OCI-LY1 (cell line): ENCODE data around the gene SH3BP5L.
"Not testable (repeated sequence)": the region's sequence is repeated elsewhere in the genome, so short reads cannot be mapped to it uniquely, and the experiment has no call there.

Source experiments
- H2AFZ ChIP-seq: fragments of 200-600 bp; sonication (generic), shearing (Covaris generic); 2 replicates; pipeline ENCODE4 v1.6.0; 2014; ENCODE audit warnings: antibody characterized with exemption, mild to moderate bottlenecking, low read length
- H3F3A ChIP-seq: fragments of 200-600 bp; sonication (generic), shearing (Covaris generic); 2 replicates; pipeline ENCODE4 v1.6.0; 2014; ENCODE audit warnings: mild to moderate bottlenecking, antibody characterized with exemption, low read length, moderate library complexity; ENCODE audit not compliant: insufficient read depth
- H3K27ac ChIP-seq: fragments of 200-600 bp; sonication (generic); 2 replicates; pipeline ENCODE4 v1.5.1; 2014; ENCODE audit warnings: low read length, mixed run types, mild to moderate bottlenecking, low read depth; ENCODE audit not compliant: poor library complexity, severe bottlenecking
- H3K27me3 ChIP-seq: fragments of 200-600 bp; sonication (generic); 2 replicates; pipeline ENCODE4 v1.6.0; 2014; ENCODE audit warnings: antibody characterized with exemption, mild to moderate bottlenecking, low read length, moderate library complexity; ENCODE audit not compliant: insufficient read depth
- H3K36me3 ChIP-seq: fragments of 200-600 bp; sonication (generic); 2 replicates; pipeline ENCODE4 v1.6.1; 2014; ENCODE audit warnings: mild to moderate bottlenecking, antibody characterized with exemption, low read length, moderate library complexity, mixed read lengths; ENCODE audit not compliant: insufficient read depth
- H3K4me1 ChIP-seq: fragments of 200-600 bp; sonication (generic); 2 replicates; pipeline ENCODE4 v1.5.1; 2014; ENCODE audit warnings: mild to moderate bottlenecking, low read length, moderate library complexity; ENCODE audit not compliant: insufficient read depth, severe bottlenecking
- H3K4me2 ChIP-seq: fragments of 200-600 bp; sonication (generic), shearing (Covaris generic); 2 replicates; pipeline ENCODE4 v1.6.1; 2014; ENCODE audit warnings: low read length
- H3K4me3 ChIP-seq: fragments of 200-600 bp; sonication (generic); 2 replicates; pipeline ENCODE4 v1.5.1; 2014; ENCODE audit warnings: low read length, low read depth, mild to moderate bottlenecking, mixed read lengths; ENCODE audit not compliant: poor library complexity, severe bottlenecking
- H3K79me2 ChIP-seq: fragments of 200-600 bp; shearing (Covaris generic); 2 replicates; pipeline ENCODE4 v1.6.1; 2016; ENCODE audit warnings: mixed run types, low read length, mixed read lengths; ENCODE audit not compliant: insufficient read depth
- H3K9ac ChIP-seq: fragments of 200-600 bp; sonication (generic), shearing (Covaris generic); 2 replicates; pipeline ENCODE4 v1.6.1; 2014; ENCODE audit warnings: mild to moderate bottlenecking, low read length, mixed read lengths
- H3K9me2 ChIP-seq: fragments of 200-600 bp; sonication (generic), shearing (Covaris generic); 2 replicates; pipeline ENCODE4 v1.6.1; 2014; ENCODE audit warnings: low read depth, mild to moderate bottlenecking, low read length, mixed read lengths
- H3K9me3 ChIP-seq: fragments of 200-600 bp; shearing (Covaris generic); 2 replicates; pipeline ENCODE4 v1.6.1; 2014; ENCODE audit warnings: low read length, mixed read lengths
- H4K20me1 ChIP-seq: fragments of 200-600 bp; sonication (generic), shearing (Covaris generic); 2 replicates; pipeline ENCODE4 v1.6.0; 2016; ENCODE audit warnings: mild to moderate bottlenecking, low read length; ENCODE audit not compliant: insufficient read depth
- EZH2 ChIP-seq: fragments of 200-600 bp; sonication (generic), shearing (Covaris generic); IDR thresholded peaks from 2 replicates; pipeline ENCODE4 v1.8.0; 2017; ENCODE audit warnings: borderline replicate concordance, mixed run types, mild to moderate bottlenecking, antibody characterized with exemption, low read length, moderate library complexity, mixed read lengths
- TF ChIP-seq, protein P1 (sequence below): fragments of 200-600 bp; sonication (generic), shearing (Covaris generic); IDR thresholded peaks from 2 replicates; pipeline ENCODE4 v1.5.1; 2017; ENCODE audit warnings: mild to moderate bottlenecking, antibody characterized with exemption, low read length, moderate library complexity, mixed read lengths

Gene SH3BP5L

DNA sequence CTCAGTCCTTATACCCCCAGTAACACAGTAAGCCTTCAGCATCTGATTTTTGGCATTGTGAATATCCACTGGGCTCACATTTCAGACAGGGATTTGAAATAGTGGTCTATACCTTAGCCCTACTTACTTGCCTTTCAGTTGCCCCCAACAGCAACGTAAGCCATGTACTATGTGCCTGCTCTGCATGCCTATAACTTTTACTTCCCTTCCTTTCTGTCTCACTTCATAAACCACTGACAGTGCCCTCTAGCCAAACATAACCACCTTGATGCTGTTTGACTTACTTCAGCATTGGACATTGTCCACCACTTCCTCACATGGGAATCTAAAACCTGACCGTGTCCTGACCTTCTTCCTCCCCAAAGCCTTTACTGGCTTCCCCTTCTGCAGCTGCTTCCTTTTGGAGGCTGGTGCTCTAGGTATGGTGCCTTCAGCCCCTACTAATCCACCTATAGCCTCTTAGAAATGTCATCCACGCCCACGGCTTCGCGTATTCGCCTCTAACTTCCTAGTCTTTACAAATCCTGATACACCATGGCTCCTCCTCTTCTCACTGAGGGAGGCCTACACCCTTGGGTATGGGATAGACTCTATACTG, 8.7 kb upstream of the SH3BP5L start:
- H3K9ac ChIP-seq, result no peak overlapping the region
- H3K9me3 ChIP-seq, result no peaks in the 10 kb centered on the region
- no peaks in the 10 kb centered on the region for H3K36me3 ChIP-seq
- no peak overlapping the region for H3K4me3 ChIP-seq
- H3K4me1 ChIP-seq, result peaks cover 13% of the 10 kb centered on the region
- H3K9me2 ChIP-seq, result no peaks in the 10 kb centered on the region
- H3K27me3 ChIP-seq, result no peaks in the 10 kb centered on the region
- no peaks in the 10 kb centered on the region for H3K79me2 ChIP-seq
- no peaks in the 10 kb centered on the region for H4K20me1 ChIP-seq
- no peak for TF ChIP-seq EZH2
- TF ChIP-seq, protein P1, sequence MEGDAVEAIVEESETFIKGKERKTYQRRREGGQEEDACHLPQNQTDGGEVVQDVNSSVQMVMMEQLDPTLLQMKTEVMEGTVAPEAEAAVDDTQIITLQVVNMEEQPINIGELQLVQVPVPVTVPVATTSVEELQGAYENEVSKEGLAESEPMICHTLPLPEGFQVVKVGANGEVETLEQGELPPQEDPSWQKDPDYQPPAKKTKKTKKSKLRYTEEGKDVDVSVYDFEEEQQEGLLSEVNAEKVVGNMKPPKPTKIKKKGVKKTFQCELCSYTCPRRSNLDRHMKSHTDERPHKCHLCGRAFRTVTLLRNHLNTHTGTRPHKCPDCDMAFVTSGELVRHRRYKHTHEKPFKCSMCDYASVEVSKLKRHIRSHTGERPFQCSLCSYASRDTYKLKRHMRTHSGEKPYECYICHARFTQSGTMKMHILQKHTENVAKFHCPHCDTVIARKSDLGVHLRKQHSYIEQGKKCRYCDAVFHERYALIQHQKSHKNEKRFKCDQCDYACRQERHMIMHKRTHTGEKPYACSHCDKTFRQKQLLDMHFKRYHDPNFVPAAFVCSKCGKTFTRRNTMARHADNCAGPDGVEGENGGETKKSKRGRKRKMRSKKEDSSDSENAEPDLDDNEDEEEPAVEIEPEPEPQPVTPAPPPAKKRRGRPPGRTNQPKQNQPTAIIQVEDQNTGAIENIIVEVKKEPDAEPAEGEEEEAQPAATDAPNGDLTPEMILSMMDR, result no peak; the same call in 1 of the 2 replicates
- H3K27ac ChIP-seq, result no peak overlapping the region
- H2AFZ ChIP-seq, result no peak overlapping the region
- no peaks in the 10 kb centered on the region for H3F3A ChIP-seq
- no peak overlapping the region for H3K4me2 ChIP-seq

DNA sequence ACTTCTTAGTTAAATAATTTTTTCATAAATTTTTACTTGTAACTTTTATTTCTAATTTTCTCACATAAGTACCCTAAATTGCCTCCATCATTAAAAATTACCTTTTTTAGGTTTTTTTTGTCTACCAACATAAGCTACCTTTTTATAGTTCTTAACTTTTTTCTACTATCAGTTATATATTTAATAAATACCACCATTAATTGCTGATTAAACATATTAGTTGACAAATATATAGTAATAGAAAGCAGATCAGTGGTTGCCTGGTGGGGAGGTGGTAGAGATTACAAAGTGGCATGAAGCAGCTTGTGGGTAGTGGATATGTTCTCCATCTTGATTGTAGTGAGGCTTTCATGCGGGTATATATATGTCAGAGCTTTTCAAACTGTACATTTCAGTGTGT, 6.1 kb upstream of the SH3BP5L start:
- Histone ChIP-seq H3K27ac (no peak overlapping the region), H3K9me2 (no peaks in the 10 kb centered on the region), H3K9me3 (no peaks in the 10 kb centered on the region), H3K4me1 (peaks cover 7% of the 10 kb centered on the region), H3K36me3 (no peaks in the 10 kb centered on the region), H3F3A (no peaks in the 10 kb centered on the region), H3K4me3 (no peak overlapping the region), H3K27me3 (no peaks in the 10 kb centered on the region), H2AFZ (no peak overlapping the region), H3K79me2 (no peaks in the 10 kb centered on the region), H4K20me1 (no peaks in the 10 kb centered on the region), H3K9ac (no peak overlapping the region), H3K4me2 (no peak overlapping the region)
- no peak for TF ChIP-seq EZH2
- TF ChIP-seq, protein P1, result no peak

DNA sequence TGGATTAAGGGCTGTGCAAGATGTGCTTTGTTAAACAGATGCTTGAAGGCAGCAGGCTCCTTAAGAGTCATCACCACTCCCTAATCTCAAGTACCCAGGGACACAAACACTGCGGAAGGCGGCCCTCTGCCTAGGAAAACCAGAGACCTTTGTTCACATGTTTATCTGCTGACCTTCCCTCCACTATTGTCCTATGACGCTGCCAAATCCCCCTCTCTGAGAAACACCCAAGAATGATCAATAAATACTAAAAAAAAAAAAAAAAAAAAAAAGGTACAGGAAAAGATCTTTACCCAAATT, 5.0 kb upstream of the SH3BP5L start:
- not testable (repeated sequence) for H3K4me3 ChIP-seq, H3K79me2 ChIP-seq, H3K9me2 ChIP-seq, H3K27ac ChIP-seq, H3K9me3 ChIP-seq, H3K4me1 ChIP-seq, H2AFZ ChIP-seq, H3K9ac ChIP-seq, H4K20me1 ChIP-seq, H3K36me3 ChIP-seq, H3F3A ChIP-seq, H3K27me3 ChIP-seq, H3K4me2 ChIP-seq

DNA sequence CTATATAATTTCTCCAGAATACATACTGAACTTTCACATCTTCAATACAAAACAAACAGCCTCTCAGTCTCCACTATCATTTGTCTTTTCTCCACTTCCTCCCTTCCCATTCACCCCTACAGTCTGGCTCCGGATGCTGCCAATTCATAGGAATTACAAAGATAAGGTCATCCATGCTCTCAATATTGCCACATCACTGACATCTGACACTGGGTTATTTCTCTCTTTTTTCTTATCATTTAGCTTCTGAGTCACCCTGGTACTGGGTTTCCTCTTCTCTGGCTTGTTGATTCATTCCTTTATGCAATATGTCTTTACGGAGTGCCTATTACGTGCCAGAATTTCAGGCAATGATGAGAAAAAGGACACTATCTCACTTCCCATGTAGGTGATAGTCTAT, 3.1 kb upstream of the SH3BP5L start:
- no peak overlapping the region for H3K27ac ChIP-seq
- H3K36me3 ChIP-seq, result peaks cover 1% of the 10 kb centered on the region; the same call in 1 of the 2 replicates
- H3K4me3 ChIP-seq, result no peak overlapping the region
- no peaks in the 10 kb centered on the region for H4K20me1 ChIP-seq
- no peaks in the 10 kb centered on the region for H3F3A ChIP-seq
- H3K9ac ChIP-seq, result no peak overlapping the region
- H3K9me3 ChIP-seq, result no peaks in the 10 kb centered on the region
- H3K9me2 ChIP-seq, result no peaks in the 10 kb centered on the region
- no peaks in the 10 kb centered on the region for H3K79me2 ChIP-seq
- TF ChIP-seq, protein P1, result no peak
- TF ChIP-seq EZH2, result no peak
- H2AFZ ChIP-seq, result no peak overlapping the region
- H3K4me2 ChIP-seq, result no peak overlapping the region
- peaks cover 24% of the 10 kb centered on the region for H3K4me1 ChIP-seq
- H3K27me3 ChIP-seq, result no peaks in the 10 kb centered on the region
